ENCODE measurements around the gene CCDC126. TPM values are rescaled to one million over a fixed set of nuclear protein-coding genes. Genes with fewer than 3 reads are reported as not detected.
A peak's percentile ranks its signal among the peaks of the same experiment; 100 is the strongest.

Gene CCDC126
- total RNA-seq, 1 donor from 2014 or later, result 9.5 TPM

DNA sequence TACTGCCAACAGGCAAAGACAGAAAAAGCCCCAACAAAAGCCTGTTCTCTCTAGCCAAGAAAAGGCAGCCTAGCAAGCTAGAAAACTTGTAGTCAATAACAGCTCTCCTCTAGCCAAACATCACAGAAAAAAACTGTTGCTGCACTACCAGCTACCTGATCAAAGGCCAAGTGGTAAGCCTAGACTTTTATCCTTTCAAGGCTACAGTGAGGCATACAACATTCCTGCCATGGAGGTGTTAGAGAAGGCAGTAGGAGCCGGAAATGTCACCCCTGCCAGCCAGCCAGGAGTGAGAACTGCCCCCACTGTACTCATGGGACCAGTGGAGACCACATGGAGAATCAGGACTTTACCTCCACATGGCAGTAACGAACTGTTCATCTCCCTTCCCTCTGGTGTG is 31.2 kb downstream of the CCDC126 start:
- Mint-ChIP-seq H3K27ac (ENCODE audit: unreplicated experiment) (no peak overlapping the region), H3K27me3 (ENCODE audit: low read depth) (no peaks in the 10 kb centered on the region), H3K36me3 (ENCODE audit: low read depth) (peaks cover 5% of the 10 kb centered on the region), H3K4me1 (no peaks in the 10 kb centered on the region), H3K9me3 (no peaks in the 10 kb centered on the region), H3K4me3 (no peak overlapping the region)
- TF ChIP-seq, protein P1, sequence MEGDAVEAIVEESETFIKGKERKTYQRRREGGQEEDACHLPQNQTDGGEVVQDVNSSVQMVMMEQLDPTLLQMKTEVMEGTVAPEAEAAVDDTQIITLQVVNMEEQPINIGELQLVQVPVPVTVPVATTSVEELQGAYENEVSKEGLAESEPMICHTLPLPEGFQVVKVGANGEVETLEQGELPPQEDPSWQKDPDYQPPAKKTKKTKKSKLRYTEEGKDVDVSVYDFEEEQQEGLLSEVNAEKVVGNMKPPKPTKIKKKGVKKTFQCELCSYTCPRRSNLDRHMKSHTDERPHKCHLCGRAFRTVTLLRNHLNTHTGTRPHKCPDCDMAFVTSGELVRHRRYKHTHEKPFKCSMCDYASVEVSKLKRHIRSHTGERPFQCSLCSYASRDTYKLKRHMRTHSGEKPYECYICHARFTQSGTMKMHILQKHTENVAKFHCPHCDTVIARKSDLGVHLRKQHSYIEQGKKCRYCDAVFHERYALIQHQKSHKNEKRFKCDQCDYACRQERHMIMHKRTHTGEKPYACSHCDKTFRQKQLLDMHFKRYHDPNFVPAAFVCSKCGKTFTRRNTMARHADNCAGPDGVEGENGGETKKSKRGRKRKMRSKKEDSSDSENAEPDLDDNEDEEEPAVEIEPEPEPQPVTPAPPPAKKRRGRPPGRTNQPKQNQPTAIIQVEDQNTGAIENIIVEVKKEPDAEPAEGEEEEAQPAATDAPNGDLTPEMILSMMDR (conservative IDR thresholded peaks at IDR 0.05), result no peak
- no peak for DNase-seq (ENCODE audit: low read depth, low spot score)

GRCh38 chr7:23633417-23633816 is 36.2 kb downstream of the CCDC126 start:
- Mint-ChIP-seq H3K4me1 (no peaks in the 10 kb centered on the region), H3K4me3 (no peak overlapping the region), H3K36me3 (ENCODE audit: low read depth) (peaks cover 12% of the 10 kb centered on the region), H3K9me3 (no peaks in the 10 kb centered on the region), H3K27ac (ENCODE audit: unreplicated experiment) (no peak overlapping the region), H3K27me3 (ENCODE audit: low read depth) (no peaks in the 10 kb centered on the region)
- TF ChIP-seq, protein P1 (conservative IDR thresholded peaks at IDR 0.05), result no peak
- DNase-seq (ENCODE audit: low read depth, low spot score), result no peak

- no peak for DNase-seq (ENCODE audit: low read depth, low spot score)
Observed at GRCh38 chr7:23645822-23646221, 48.6 kb downstream of the CCDC126 start.

GRCh38 chr7:23653942-23654341 is 56.8 kb downstream of the CCDC126 start:
- Mint-ChIP-seq H3K4me1 (no peaks in the 10 kb centered on the region), H3K4me3 (no peak overlapping the region), H3K27me3 (ENCODE audit: low read depth) (no peaks in the 10 kb centered on the region), H3K36me3 (ENCODE audit: low read depth) (peaks cover 15% of the 10 kb centered on the region), H3K27ac (ENCODE audit: unreplicated experiment) (peak overlapping the region; percentile 53), H3K9me3 (peaks cover 16% of the 10 kb centered on the region)
- TF ChIP-seq, protein P1 (conservative IDR thresholded peaks at IDR 0.05), result no peak
- DNase-seq (ENCODE audit: low read depth, low spot score), result no peak

More at GRCh38 chr7:23645822-23646221, 48.6 kb downstream of the CCDC126 start:
- peaks cover 3% of the 10 kb centered on the region for H3K36me3 Mint-ChIP-seq (ENCODE audit: low read depth)
- TF ChIP-seq, protein P1 (conservative IDR thresholded peaks at IDR 0.05), result no peak
- no peaks in the 10 kb centered on the region for H3K27me3 Mint-ChIP-seq (ENCODE audit: low read depth)
- H3K27ac Mint-ChIP-seq (ENCODE audit: unreplicated experiment), result no peak overlapping the region
- H3K9me3 Mint-ChIP-seq, result no peaks in the 10 kb centered on the region
- H3K4me3 Mint-ChIP-seq, result no peak overlapping the region
- H3K4me1 Mint-ChIP-seq, result no peaks in the 10 kb centered on the region

- Mint-ChIP-seq H3K27me3 (ENCODE audit: low read depth) (no peaks in the 10 kb centered on the region), H3K36me3 (ENCODE audit: low read depth) (peaks cover 16% of the 10 kb centered on the region), H3K9me3 (peaks cover 17% of the 10 kb centered on the region), H3K27ac (ENCODE audit: unreplicated experiment) (no peak overlapping the region), H3K4me3 (no peak overlapping the region), H3K4me1 (no peaks in the 10 kb centered on the region)
- DNase-seq (ENCODE audit: low read depth, low spot score), result no peak
- TF ChIP-seq, protein P1 (conservative IDR thresholded peaks at IDR 0.05), result peak; percentile 40
Observed at GRCh38 chr7:23654508-23654907, 57.3 kb downstream of the CCDC126 start.

- H3K36me3 Mint-ChIP-seq (ENCODE audit: low read depth), result peaks cover 16% of the 10 kb centered on the region
- H3K4me3 Mint-ChIP-seq, result no peak overlapping the region
- peaks cover 18% of the 10 kb centered on the region for H3K9me3 Mint-ChIP-seq
- no peaks in the 10 kb centered on the region for H3K4me1 Mint-ChIP-seq
- H3K27ac Mint-ChIP-seq (ENCODE audit: unreplicated experiment), result no peak overlapping the region
- TF ChIP-seq, protein P1 (conservative IDR thresholded peaks at IDR 0.05), result no peak
- H3K27me3 Mint-ChIP-seq (ENCODE audit: low read depth), result no peaks in the 10 kb centered on the region
- DNase-seq (ENCODE audit: low read depth, low spot score), result no peak
Observed at GRCh38 chr7:23655433-23655832, 58.3 kb downstream of the CCDC126 start.

All from neural crest cell (in vitro differentiated cells).